IPS DF 4.7 (cell line): ENCODE measurements around the gene NPPA.

ENCODE experiments used
- DNase-seq: peaks from one replicate; pipeline ENCODE4 v3.0.0-alpha.2; 2013; ENCODE audit warnings: low spot score; ENCODE audit errors: extremely low read depth

The NPPA gene

DNA sequence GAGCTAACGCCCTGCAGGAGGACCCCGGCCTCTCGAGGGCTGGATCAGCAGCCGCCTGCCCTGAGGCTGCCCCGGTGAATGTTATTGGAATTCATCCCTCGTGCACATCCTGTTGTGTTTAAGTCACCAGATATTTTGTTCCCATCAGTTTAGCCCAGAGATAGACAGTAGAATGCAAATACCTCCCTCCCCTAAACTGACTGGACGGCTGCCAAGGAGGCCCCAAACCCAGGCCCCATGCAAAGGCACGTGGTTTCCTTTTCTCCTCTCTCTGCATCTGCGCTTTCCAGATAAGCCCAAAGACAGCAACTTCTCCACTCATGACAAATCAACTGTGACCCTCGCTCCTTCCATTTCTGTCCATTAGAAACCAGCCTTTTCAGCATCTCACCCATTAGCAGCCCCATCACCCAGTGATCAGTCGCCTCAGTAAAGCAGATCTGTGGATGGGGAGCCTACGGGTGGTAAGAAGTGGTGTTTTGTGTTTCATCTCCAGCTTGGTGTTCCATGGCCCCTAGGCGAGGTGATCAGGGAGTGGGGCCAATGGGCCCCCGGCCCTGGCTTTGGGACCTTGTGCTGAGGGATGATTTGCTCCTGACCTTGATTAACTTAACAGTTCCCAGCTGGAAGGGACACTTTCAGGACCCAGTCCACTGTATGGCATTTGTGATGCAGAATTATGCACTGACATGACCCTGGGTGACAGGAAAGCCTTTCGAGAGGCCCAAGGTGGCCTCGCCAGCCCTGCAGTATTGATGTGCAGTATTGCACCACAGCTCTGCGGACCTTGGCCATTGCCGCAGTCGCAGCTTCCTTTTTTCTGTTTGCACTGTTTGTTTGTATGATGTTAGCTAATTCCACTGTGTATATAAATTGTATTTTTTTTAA is 5.2 kb downstream of the NPPA start:
- DNase-seq: no peak

GRCh38 chr1:11841245-11842153 is 6.1 kb downstream of the NPPA start:
- no peak for DNase-seq

DNA sequence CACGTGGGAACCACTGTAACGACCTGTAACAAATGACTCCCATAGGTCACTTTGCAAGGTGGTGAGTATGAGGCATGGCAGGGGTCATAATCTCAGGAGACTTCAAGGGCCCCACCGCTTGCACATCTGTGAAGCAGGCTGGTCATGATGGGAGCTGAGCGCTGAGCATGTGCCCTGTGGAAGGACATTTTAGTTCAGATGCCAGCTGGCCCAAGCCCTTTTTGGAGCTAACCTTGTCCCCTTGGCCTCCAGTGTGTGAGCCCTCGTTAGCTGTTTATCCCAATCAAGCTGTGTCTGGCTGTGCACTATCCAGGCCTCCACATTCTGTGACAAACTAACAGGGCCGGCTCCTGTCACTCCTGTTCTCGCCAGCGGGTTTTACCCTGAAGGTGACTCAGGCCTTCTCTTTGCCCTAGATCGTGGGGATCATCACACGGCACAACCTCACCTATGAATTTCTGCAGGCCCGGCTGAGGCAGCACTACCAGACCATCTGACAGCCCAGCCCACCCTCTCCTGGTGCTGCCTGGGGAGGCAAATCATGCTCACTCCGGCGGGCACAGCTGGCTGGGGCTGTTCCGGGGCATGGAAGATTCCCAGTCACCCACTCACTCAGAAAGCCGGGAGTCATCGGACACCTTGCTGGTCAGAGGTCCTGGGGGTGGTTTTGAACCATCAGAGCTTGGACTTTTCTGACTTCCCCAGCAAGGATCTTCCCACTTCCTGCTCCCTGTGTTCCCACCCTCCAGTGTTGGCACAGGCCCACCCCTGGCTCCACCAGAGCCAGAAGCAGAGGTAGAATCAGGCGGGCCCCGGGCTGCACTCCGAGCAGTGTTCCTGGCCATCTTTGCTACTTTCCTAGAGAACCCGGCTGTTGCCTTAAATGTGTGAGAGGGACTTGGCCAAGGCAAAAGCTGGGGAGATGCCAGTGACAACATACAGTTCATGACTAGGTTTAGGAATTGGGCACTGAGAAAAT is 7.6 kb downstream of the NPPA start:
- no peak for DNase-seq

DNA sequence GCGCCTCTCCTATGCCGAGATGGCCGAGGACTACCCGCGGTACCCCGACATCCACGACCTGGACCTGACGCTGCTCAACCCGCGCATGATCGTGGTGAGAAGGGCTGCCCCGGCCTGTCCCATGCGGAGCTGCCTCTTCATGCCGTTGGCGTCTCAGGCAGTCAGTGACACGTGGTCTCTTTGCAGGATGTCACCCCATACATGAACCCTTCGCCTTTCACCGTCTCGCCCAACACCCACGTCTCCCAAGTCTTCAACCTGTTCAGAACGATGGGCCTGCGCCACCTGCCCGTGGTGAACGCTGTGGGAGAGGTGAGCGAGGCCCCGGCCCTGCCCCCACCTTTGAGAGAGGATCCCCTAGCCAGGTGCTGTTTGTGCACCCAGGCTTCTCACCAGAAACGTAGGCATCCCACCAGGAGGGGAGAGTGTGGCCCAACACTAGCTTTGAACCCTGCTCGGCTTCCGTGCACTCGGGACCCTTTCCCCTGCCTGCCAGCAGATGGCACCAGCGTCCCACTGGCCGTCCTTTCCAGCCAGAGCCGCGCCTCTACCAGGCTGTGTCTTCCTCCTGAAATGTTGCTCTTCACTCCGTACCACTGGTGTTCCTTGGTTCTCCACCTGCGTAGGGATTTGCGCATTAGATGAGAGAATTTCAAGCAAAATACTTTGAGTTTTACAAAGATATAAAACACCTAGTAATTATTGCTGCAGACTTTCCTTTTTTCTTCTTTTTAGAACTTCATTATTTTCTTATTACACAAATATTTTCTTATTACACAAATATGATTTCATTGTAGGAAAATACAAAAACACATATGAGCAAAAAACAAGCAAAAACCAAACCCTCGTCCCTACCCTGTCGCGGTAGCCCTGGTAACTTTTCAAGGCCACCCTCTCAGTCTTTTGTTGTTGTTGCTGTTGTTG is 9.0 kb downstream of the NPPA start:
- DNase-seq: no peak

DNA sequence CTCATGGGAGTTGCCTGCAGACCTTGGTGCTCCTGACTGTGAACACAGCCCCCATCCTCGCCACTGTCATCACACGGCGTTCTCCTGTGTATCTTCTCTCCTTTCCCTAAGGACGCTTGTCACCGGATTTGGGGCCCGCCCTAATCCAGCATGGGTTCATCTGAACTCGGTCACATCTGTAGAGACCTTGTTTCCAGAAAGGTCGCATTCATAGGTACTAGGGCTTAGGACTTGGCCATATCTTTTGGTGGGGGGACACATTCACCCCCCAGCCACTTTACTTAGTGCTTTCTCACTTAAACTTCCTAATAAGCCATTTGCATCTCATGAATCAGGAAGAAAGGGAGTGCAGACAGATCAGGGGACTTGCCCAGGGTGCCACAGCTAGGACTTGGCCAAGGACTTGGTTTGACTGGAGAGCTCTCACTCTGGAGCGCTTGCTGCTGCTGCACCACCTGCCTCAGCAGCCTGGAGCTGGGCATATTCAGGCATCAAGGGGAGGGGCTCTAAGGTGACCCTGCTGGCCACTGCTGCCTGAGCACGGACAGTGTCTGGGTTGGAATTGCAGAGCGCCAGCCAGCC is 9.7 kb downstream of the NPPA start:
- no peak for DNase-seq

- no peak for DNase-seq
Measured at GRCh38 chr1:11836955-11837766, 10.4 kb downstream of the NPPA start.

GRCh38 chr1:11835441-11836225 is 11.9 kb downstream of the NPPA start:
- DNase-seq: no peak

DNA sequence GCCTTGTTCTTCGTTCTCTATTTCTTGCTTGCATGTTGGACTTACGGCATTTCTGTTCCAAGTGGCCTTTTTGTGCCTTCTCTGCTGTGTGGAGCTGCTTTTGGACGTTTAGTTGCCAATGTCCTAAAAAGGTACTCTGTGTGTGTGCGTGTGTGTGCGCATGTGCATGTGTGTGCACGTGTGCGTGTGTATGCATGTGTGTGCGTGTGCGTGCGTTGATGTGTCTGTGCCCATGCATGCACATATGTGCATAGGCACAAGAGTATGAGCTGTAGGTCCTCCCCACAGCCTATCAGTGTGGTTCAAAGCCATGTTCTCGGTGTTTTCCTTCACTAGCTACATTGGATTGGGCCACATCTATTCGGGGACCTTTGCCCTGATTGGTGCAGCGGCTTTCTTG is 13.7 kb downstream of the NPPA start:
- no peak for DNase-seq

DNA sequence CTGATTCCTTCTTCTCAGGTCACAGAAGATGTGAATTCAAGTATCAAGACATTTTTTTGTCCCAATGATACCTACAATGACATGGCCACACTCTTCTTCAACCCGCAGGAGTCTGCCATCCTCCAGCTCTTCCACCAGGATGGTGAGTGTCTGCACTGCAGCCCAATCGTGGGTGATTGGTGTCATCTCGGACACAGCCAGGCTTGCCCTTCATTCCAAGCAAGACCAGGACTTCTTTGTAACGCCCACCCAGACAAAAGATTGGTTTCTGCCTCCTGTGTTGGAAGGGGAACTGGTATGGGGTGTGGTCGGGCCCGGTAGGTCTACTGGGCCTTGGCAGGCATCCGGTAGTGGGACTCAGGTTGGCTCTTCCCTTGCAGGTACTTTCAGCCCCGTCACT is 14.1 kb downstream of the NPPA start:
- no peak for DNase-seq

DNA sequence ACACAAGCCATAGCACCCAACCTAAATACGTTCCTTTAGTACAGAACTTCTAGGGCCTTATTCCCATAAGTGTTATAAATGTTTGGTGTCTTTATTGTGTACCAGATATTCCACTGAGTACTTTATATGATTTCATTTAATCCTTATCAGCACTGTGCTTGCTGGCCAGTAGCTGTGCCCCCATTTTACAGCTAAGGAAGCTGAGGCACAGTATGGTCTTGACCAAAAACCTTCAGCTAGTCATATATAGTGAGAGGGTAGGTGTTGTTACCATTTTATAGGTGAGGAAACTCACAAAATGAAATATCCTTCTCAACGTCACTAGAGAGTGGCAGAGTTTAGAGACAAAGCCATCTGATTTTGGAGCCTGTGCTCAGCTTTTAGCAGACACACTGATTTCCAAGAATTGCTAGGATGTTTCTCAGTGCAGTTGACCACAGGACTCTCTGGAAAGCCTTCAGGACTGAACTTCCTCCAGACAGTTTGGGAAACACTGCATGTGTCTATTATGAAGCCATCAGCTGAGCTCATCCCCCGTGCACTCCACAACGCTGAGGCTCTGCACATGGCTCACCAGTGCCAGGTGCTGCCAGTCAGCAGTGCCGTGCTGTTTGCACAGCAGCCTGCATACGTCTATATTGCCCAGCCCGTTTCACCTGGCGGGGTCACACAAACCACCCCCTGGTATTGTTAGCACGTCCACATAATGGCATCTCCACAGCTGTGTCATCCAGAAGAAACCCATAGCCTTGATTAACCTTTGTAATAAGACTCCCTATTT is 15.4 kb downstream of the NPPA start:
- DNase-seq: no peak

DNA sequence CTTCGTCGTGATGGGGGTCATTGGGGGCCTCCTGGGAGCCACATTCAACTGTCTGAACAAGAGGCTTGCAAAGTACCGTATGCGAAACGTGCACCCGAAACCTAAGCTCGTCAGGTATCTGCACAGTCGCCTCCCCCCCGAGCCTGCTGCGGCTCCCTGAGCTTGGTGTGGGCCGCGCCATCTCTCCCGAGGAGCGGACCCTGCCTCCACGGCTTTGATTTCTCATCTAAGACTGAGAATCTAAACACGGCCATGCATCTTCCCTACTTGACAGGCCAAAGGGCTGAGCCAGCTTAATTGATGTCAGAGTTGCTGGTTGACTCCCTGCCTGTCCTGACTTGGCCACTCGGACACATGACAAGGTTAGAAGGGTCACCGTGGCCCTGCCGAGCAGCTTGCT is 19.1 kb downstream of the NPPA start:
- no peak for DNase-seq

DNA sequence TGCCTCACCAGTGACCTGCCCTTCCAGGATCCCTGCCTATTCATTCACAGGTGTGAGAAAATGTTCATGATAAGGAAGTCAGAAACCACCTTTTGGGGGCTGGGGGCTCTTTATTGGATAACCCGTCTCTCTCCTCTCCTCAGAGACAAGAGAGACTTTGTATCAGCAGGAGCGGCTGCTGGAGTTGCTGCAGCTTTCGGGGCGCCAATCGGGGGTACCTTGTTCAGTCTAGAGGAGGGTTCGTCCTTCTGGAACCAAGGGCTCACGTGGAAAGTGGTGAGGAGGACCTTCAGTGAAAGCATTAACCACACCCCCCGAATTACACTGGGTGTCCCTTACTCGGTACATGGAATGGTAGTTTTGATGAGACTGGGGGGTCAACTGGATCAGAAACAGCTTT is 20.6 kb downstream of the NPPA start:
- no peak for DNase-seq

DNA sequence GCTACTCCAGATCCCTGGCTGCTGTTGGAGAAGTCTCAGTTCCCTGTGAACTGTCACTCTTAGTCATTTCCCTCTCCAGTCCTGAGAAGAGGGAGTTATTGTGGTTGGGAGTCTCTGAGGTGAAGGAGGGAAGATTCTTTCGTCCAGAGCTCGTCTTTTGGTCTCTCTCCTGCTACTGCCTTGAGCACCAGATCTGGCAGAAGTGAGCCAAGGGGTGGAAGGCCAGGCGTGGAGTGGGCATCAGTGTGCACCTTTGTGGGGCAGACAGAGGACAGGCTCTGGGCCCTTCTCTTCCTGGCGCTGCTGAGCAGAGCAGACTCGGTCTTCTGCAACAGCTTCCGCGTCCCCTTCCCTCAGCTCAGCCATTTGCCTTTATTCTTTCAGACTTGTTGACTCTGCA is 22.5 kb downstream of the NPPA start:
- no peak for DNase-seq

DNA sequence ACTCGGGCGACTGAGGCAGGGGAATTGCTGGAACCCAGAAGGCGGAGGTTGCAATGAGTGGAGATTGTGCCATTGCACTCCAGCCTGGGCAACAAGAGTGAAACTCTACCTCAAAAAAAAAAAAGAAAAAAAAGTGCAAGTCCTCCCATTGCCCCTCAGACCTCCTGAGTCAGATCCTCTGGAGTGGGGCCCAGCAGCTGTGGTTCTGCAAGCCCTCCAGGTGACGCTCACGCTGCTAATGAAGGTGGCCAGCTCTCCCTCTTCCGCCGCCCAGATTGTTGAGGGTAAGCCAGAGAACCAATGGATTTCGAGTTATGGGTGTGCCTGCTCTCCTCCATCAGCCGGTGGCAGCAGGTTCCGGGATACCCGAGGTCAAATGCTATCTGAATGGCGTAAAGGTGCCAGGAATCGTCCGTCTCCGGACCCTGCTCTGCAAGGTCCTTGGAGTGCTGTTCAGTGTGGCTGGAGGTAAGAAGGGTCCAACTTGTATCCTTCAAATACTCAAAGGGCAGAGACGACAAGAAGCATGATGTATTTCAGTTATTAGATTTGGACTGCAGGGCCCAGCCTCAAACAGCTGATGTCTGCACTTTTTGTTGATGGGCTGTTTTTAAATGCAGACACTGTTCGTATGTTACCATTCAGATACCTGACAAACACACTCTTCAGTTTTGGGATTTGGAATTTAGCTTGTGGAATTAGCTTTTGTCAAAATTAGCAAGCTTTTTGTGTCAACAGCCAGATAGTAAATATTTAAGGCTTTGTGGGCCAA is 24.0 kb downstream of the NPPA start:
- DNase-seq: no peak

DNA sequence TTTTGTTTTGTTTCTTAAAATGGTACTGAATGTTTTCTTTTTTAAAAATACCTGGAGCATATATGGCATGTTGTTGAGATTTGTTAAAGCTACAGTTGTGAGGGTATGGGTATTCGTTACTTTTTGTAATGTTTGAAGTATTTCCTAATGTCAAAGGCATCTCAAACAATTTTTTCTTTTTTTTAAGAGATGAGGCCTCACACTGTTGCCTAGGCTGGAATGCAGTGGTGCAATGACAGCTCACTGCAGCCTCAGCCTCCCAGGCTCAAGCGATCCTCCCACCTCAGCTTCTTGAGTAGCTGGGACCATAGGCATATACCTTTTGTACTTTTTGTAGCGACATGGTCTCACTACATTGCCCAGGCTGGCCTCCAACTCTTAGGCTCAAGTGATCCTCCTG is 25.5 kb downstream of the NPPA start:
- DNase-seq: no peak

DNA sequence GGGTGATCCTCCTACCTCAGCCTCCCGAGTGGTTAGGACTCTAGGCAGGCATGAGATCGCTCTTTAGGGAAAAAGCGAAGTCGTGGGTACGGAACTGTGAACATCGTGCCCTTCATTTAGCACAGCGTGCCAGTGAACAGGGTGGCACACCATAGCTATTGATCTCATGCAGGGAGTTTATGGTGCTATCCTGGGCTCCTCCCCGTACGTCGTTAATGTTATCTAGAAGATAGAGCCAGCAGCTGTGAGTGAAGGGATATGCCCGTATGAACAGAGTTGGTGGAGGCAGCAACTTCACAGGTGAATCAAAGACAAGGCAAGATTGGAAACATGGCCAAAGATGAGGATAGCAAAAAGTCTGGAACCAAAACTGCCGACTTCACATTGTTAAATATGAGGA is 30.4 kb downstream of the NPPA start:
- no peak for DNase-seq

DNA sequence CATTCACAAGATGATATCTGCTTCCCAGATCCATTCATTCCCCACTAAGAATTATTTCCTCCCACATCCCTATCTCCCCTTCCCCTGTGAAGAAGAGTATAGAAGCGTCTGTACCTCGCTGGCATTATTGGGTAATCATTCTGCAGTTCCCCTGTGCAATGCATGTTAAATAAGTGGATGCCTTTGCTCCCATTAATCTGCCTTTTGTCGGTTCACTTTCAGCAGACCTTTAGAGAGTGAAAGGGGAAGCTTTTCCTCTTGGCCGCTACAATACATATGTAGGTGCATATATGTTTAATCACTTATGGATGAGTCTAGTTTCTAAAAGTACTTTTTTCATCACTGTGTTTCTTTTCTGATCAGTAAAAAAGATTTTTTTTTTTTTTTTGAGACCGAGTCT is 34.6 kb downstream of the NPPA start:
- DNase-seq: no peak
